GM12878 (cell line): Measurements from ENCODE around the gene PRCP. TPM values are rescaled to one million over a fixed set of nuclear protein-coding genes. Genes with fewer than 3 reads are reported as not detected.

Experiments
- ATAC-seq: fragments of 200-7000 bp; cut with Tn5 transposase; 3 replicates; pipeline ENCODE4 v1.9.1; 2020; ENCODE audit warnings: mild to moderate bottlenecking, moderate library complexity
- BruUV-seq: library from RNA; stranded (reverse); fragments of 400-500 nt; replicated peaks from 2 replicates; lab custom pipeline; 2021; lab: Mats Ljungman, UMichigan
- CTCF ChIA-PET: fragments of 300-600 bp; sonication (Branson Sonifier 250); formaldehyde crosslinking; extraction: SDS; loops from one replicate; lab custom pipeline; 2021; ENCODE audit warnings: inconsistent platforms; lab: Yijun Ruan, JAX
- POLR2A ChIA-PET: fragments of 350-600 bp; formaldehyde crosslinking; extraction: SDS; loops from one replicate; lab custom pipeline; 2021; ENCODE audit warnings: inconsistent platforms; lab: Charles Lee
- RAD21 ChIA-PET: fragments of 300-600 bp; sonication (Branson Sonifier 250); formaldehyde crosslinking; loops from one replicate; lab custom pipeline; 2023; ENCODE audit warnings: antibody characterized with exemption; ENCODE audit not compliant: unreplicated experiment; lab: Charles Lee
- SMC1A ChIA-PET: fragments of 300-600 bp; sonication (Branson Sonifier 250); formaldehyde crosslinking; loops from one replicate; lab custom pipeline; 2023; ENCODE audit not compliant: unreplicated experiment, uncharacterized antibody; lab: Charles Lee
- DNase-seq: peaks from one replicate; pipeline ENCODE4 v3.0.0-alpha.2; 2011; ENCODE audit warnings: low read depth, low spot score
- FAIRE-seq: peaks from 3 replicates; lab custom pipeline; 2011; peaks lifted over from hg19 to GRCh38; lab: Jason Lieb, UNC
- H2AFZ ChIP-seq: 2 replicates; pipeline ENCODE4 v1.6.0; 2011; ENCODE audit warnings: low read depth, low read length, control low read depth; ENCODE audit not compliant: control insufficient read depth
- H3K27ac ChIP-seq: 2 replicates; pipeline ENCODE4 v1.5.1; 2011; ENCODE audit warnings: control low read depth; ENCODE audit not compliant: control insufficient read depth, insufficient read depth
- H3K27me3 ChIP-seq, 2 experiments: replicated peaks in 1 of 2; 2 replicates each; pipeline versions ENCODE4 v1.6.0 to v1.6.1; 2011; ENCODE audit warnings: low read length in 1 of 2; ENCODE audit not compliant: control insufficient read depth in 2 of 2, insufficient read depth in 2 of 2
- H3K36me3 ChIP-seq, 2 experiments: 2 replicates each; pipeline ENCODE4 v1.5.1; 2011; ENCODE audit warnings: low read length in 1 of 2; ENCODE audit not compliant: control insufficient read depth in 2 of 2, insufficient read depth in 2 of 2
- H3K4me1 ChIP-seq: 2 replicates; pipeline ENCODE4 v1.6.1; 2011; ENCODE audit warnings: mild to moderate bottlenecking, low read length, moderate library complexity, mixed read lengths; ENCODE audit not compliant: control insufficient read depth, insufficient read depth
- H3K4me2 ChIP-seq: 2 replicates; pipeline ENCODE4 v1.6.0; 2011; ENCODE audit warnings: control low read depth; ENCODE audit not compliant: control insufficient read depth, insufficient read depth
- H3K4me3 ChIP-seq: fragments of 200-600 bp; sonication (generic); 2 replicates; pipeline ENCODE4 v1.5.1; 2016
- H3K79me2 ChIP-seq: 2 replicates; pipeline ENCODE4 v1.6.0; 2011; ENCODE audit warnings: low read length; ENCODE audit not compliant: control insufficient read depth, insufficient read depth
- H3K9ac ChIP-seq: 2 replicates; pipeline ENCODE4 v1.8.0; 2011; ENCODE audit warnings: low read length, control low read depth, mixed read lengths; ENCODE audit not compliant: control insufficient read depth, insufficient read depth
- H3K9me3 ChIP-seq: replicated peaks from 3 replicates; pipeline ENCODE4 v1.5.1; 2011; ENCODE audit warnings: mild to moderate bottlenecking, low read length; ENCODE audit not compliant: control insufficient read depth, insufficient read depth
- H4K20me1 ChIP-seq: 2 replicates; pipeline ENCODE4 v1.6.0; 2011; ENCODE audit not compliant: control insufficient read depth, insufficient read depth
- SPI1 ChIP-seq: IDR thresholded peaks from 2 replicates; pipeline ENCODE4 v1.6.1; 2011; ENCODE audit warnings: low read depth, mild to moderate bottlenecking, low read length, moderate library complexity, borderline replicate concordance; ENCODE audit not compliant: insufficient read depth
- STAT3 ChIP-seq: IDR thresholded peaks from 2 replicates; pipeline ENCODE4 v1.6.1; 2011; ENCODE audit warnings: low read depth, low read length, improper control_type of control experiment
- WGBS: methylation state at CpG from one replicate; pipeline ENCODE4 v1.1.6; 2016; ENCODE audit warnings: low lambda C conversion rate; ENCODE audit not compliant: insufficient replicate concordance, insufficient coverage; ENCODE audit errors: missing lambda C conversion rate; 5-methylcytosine and 5-hydroxymethylcytosine counted together
- in situ Hi-C: fragments of 300-500 bp; cut with MboI; formaldehyde crosslinking; loops from 9 replicates; pipeline ENCODE4 v1.14.3; 2018; ENCODE audit warnings: mixed read lengths
- intact Hi-C: fragments of 100-400 bp; cut with micrococcal nuclease; formaldehyde crosslinking; loops from one replicate; pipeline ENCODE4 v1.14.2; 2022; ENCODE audit not compliant: unreplicated experiment
- polyA plus RNA-seq, 11 experiments: library from polyadenylated mRNA; depleted of rRNA in 4 of 11; unstranded in 6 of 11; stranded (reverse) in 5 of 11; fragments of >200 nt; fragmentation: Nextera tagmentation in 4 of 11; fragmentation: Illumina TruSeq in 1 of 11; extraction: Ambion mirVana in 4 of 11; extraction: Trizol in 1 of 11; gene quantifications; 1 replicate in 1 of 11; 2 replicates in 10 of 11; pipeline versions ENCODE4 v1.2.1 to v1.2.3, GENCODE V29; 2011 to 2016; ENCODE audit warnings: inconsistent platforms in 2 of 11, missing spikeins in 2 of 11, low read depth in 1 of 11
- total RNA-seq, 4 experiments: library from RNA; depleted of rRNA in 3 of 4; stranded (reverse); fragments of >200 nt in 3 of 4; fragmentation: Illumina TruSeq in 1 of 4; extraction: Trizol in 1 of 4; gene quantifications; 2 replicates each; pipeline versions ENCODE4 v1.2.1 to v1.2.3, GENCODE V29; 2013 to 2021
- TF ChIP-seq, protein P1 (sequence below): IDR thresholded peaks from 2 replicates; pipeline ENCODE4 v1.6.1; 2012; ENCODE audit warnings: low read depth, low read length, improper control_type of control experiment
- TF ChIP-seq, protein P2 (sequence below): fragments of 450-650 bp; IDR thresholded peaks from 2 replicates; pipeline ENCODE4 v1.6.1; 2017; ENCODE audit warnings: low read depth, mild to moderate bottlenecking, moderate library complexity

Gene PRCP
- total and polyA plus RNA-seq, 10 of the 15 experiments (the other 5 are each of a cell fraction or from before 2014, with no cell fraction given) = 14.9 to 43.6 (median 20.0) TPM

DNA sequence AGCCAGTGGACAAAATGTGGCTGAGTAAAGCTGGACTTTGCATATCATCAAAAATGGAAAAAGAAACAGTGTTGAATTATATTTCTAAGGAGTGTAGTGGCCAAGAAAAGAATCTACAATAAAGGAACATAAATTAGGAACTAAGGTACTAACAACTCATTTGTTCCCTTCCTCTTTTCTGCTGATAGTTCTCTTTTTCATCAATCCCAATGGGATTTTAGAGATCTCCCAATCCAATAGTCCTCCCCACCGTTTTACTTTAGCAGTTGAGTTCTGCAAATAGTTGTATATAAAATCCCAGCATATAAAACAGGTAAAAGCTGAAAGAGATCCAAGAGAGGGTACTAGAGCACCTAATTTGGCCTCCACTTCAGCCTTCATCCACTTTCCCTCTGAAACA is 2.0 kb downstream of the PRCP start:
- DNase-seq (no peak), FAIRE-seq (no peak), ATAC-seq (no peak)
- 0% methylated on average over 1 of the region's 1 CpG for WGBS
- Histone ChIP-seq H3K27ac (no peak overlapping the region), H2AFZ (no peak overlapping the region), H3K4me2 (peak overlapping the region; percentile 93), H3K36me3 (no peaks in the 10 kb centered on the region), H3K4me1 (peaks cover 19% of the 10 kb centered on the region), H3K9ac (no peak overlapping the region), H4K20me1 (no peaks in the 10 kb centered on the region), H3K4me3 (peak overlapping the region; percentile 47; the same call in 1 of the 2 replicates), H3K27me3 (no peaks in the 10 kb centered on the region), H3K9me3 (peaks cover 3% of the 10 kb centered on the region; the same call in 1 of the 3 replicates), H3K79me2 (peaks cover 26% of the 10 kb centered on the region)
- ChIA-PET POLR2A (interaction anchor here (0.6 to 1.2 kb wide), 3 partner anchors 13 to 388 kb away, joined by 3 to 4 read pairs (median 3); partner anchors contain the start of gene CCDC90B), RAD21 (interaction anchor here (1.1 to 1.6 kb wide), 3 partner anchors 31 to 348 kb away, joined by 3 to 7 read pairs (median 3); no protein-coding TSS in a partner anchor), SMC1A (interaction anchor here (0.7 to 6.3 kb wide), 8 partner anchors 9 to 394 kb away, joined by 3 to 57 read pairs (median 4); no protein-coding TSS in a partner anchor), CTCF (interaction anchor here (1.2 to 4.1 kb wide), 4 partner anchors 13 to 258 kb away, joined by 3 to 45 read pairs (median 4); partner anchors contain the start of gene PCF11)
- BruUV-seq = no TSS peak
- in situ Hi-C loops = no loop called here
- intact Hi-C loops = no loop called here
- TF ChIP-seq STAT3 = no peak
- TF ChIP-seq, protein P1, sequence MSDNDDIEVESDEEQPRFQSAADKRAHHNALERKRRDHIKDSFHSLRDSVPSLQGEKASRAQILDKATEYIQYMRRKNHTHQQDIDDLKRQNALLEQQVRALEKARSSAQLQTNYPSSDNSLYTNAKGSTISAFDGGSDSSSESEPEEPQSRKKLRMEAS = no peak
- TF ChIP-seq, protein P2, sequence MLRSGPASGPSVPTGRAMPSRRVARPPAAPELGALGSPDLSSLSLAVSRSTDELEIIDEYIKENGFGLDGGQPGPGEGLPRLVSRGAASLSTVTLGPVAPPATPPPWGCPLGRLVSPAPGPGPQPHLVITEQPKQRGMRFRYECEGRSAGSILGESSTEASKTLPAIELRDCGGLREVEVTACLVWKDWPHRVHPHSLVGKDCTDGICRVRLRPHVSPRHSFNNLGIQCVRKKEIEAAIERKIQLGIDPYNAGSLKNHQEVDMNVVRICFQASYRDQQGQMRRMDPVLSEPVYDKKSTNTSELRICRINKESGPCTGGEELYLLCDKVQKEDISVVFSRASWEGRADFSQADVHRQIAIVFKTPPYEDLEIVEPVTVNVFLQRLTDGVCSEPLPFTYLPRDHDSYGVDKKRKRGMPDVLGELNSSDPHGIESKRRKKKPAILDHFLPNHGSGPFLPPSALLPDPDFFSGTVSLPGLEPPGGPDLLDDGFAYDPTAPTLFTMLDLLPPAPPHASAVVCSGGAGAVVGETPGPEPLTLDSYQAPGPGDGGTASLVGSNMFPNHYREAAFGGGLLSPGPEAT = 0 out of 2 replicates have a peak, but pooled peaks have one; percentile 19
- TF ChIP-seq SPI1 = peak; percentile 19; the same call in 1 of the 2 replicates
